Heart left ventricle (tissue), 16 donors: ENCODE data around the gene GDPD4. TPM values are rescaled to one million over a fixed set of nuclear protein-coding genes. Genes with fewer than 3 reads are reported as not detected.

Experiments
- ATAC-seq, 4 donors: fragments of 200-7000 bp; cut with Tn5 transposase; one replicate each; pipeline ENCODE4 v1.9.1; 2020 to 2022; ENCODE audit warnings: moderate library complexity in 4 of 4, mild to moderate bottlenecking in 3 of 4, moderate number of reproducible peaks in 1 of 4
- DNase-seq, 5 donors: peaks; one replicate each; pipeline ENCODE4 v3.0.0-alpha.2; 2020
- H3K27ac ChIP-seq, 12 donors: fragments of 200-600 bp; sonication (generic) in 4 of 12; one replicate each; pipeline versions ENCODE4 v1.5.0 to v1.8.0; 2016 to 2022; ENCODE audit warnings: mild to moderate bottlenecking in 2 of 12
- H3K27me3 ChIP-seq, 9 donors: fragments of 200-600 bp; sonication (generic) in 2 of 9; one replicate each; pipeline versions ENCODE4 v1.5.1 to v1.8.0; 2016 to 2022; ENCODE audit warnings: mild to moderate bottlenecking in 3 of 9
- H3K36me3 ChIP-seq, 9 donors: fragments of 200-600 bp; sonication (generic) in 2 of 9; one replicate each; pipeline versions ENCODE4 v1.5.0 to v1.8.0; 2018 to 2022; ENCODE audit warnings: mild to moderate bottlenecking in 2 of 9
- H3K4me1 ChIP-seq, 12 donors: fragments of 200-600 bp; sonication (generic) in 4 of 12; one replicate each; pipeline versions ENCODE4 v1.5.0 to v1.8.0; 2016 to 2022; ENCODE audit warnings: mild to moderate bottlenecking in 3 of 12
- H3K4me3 ChIP-seq, 12 donors: fragments of 200-600 bp; sonication (generic) in 4 of 12; one replicate each; pipeline versions ENCODE4 v1.5.0 to v1.8.0; 2017 to 2022; ENCODE audit warnings: mild to moderate bottlenecking in 9 of 12, moderate library complexity in 4 of 12
- H3K9me3 ChIP-seq, 12 donors: fragments of 200-600 bp; sonication (generic) in 4 of 12; one replicate each; pipeline versions ENCODE4 v1.5.0 to v1.8.0; 2016 to 2022; ENCODE audit warnings: mild to moderate bottlenecking in 1 of 12
- POLR2A ChIP-seq, 2 donors: fragments of 450-650 bp; IDR thresholded peaks; one replicate each; pipeline ENCODE4 v1.6.1; 2017; ENCODE audit warnings: antibody characterized with exemption in 2 of 2, mild to moderate bottlenecking in 2 of 2, moderate library complexity in 2 of 2
- WGBS, 4 donors: extraction: QIAGEN DNeasy Blood & Tissue Kit in 2 of 4; methylation state at CpG; one replicate each; pipeline versions ENCODE4 v1.1.5 to v1.1.7; 2013 to 2018; 5-methylcytosine and 5-hydroxymethylcytosine counted together
- intact Hi-C, 10 donors: fragments of 100-400 bp; cut with DNase I; formaldehyde crosslinking; loops; one replicate each; pipeline versions ENCODE4 v1.11.1 to v1.14.2; 2022
- polyA plus RNA-seq, 2 donors: library from polyadenylated mRNA; stranded (reverse); fragments of 200-250 nt; gene quantifications; one replicate each; pipeline ENCODE4 v1.2.3, GENCODE V29; 2013
- total RNA-seq, 9 donors: library from RNA; depleted of rRNA in 2 of 9; stranded (reverse); fragments of >200 nt in 2 of 9; fragmentation: NEBNext Ultra II Directional in 3 of 9; extraction: Animal tissue kit (Norgen Biotek cat#: 25700) in 3 of 9; gene quantifications; one replicate each; pipeline versions ENCODE4 v1.1.0 to v1.2.4, GENCODE V29; 2016 to 2023
- TF ChIP-seq, protein P1 (sequence below), 12 donors: fragments of 200-600 bp; sonication (generic) in 4 of 12; IDR thresholded peaks; one replicate each; pipeline versions ENCODE4 v1.5.0 to v1.8.0; 2018 to 2022; ENCODE audit warnings: antibody characterized with exemption in 12 of 12, mild to moderate bottlenecking in 5 of 12
- donor health status: ischemic (EF 13 %, LVEDD 7.1; RV severe dilation, severe dysfunction).
- donor health status: healthy with polysubstance abuse.
- donor health status: DM: no; HTN: yes; CAD: no.
- donor health status: DM: no; HTN: no; CAD: no.
- donor health status: ischemic (EF 25% LVEDD 6.9; RV normal size, moderate dysfunction).
- donor health status: ischemic (EF 25% LVEDD 5.7; RV mildly dilated, moderate dysfunction).
- donor health status: healthy.
- donor health status: DM: yes; HTN: yes; CAD: no.
- donor health status: ischemic (EF 35%, LVEDD 5.7; RV mildly dilated, moderate dysfunction).
- donor health status: nonischemic (EF 11% LVEDD 7.7; RV severe dilation, severe dysfunction).
- donor health status: DM: yes; HTN: yes; CAD: no.
- donor health status: PGD.
- donor health status: ischemic (EF 29% LVEDD 5.4; RV normal size, mild dysfunction).
- donor health status: nonischemic (EF 23%, LVEDD 6.1; RV moderate dilation, normal function).

The GDPD4 gene
- total and polyA plus RNA-seq, 11 donors, result 0.19 TPM; not detected in 10

GRCh38 chr11:77309401-77310085 is 8.1 kb upstream of the GDPD4 start:
- 66 to 77% (median 72%) methylated on average over 5 of the region's 5 CpGs for WGBS, 4 donors
- H3K4me1 ChIP-seq, result no peaks in the 10 kb centered on the region
- no peak overlapping the region for H3K27ac ChIP-seq
- intact Hi-C loops, result no loop called here
- H3K27me3 ChIP-seq, result no peaks in the 10 kb centered on the region
- H3K9me3 ChIP-seq, result no peaks in the 10 kb centered on the region
- ATAC-seq (no peak), DNase-seq (no peak)
- no peaks in the 10 kb centered on the region for H3K36me3 ChIP-seq
- H3K4me3 ChIP-seq, result no peak overlapping the region
- TF ChIP-seq POLR2A (IDR thresholded peaks at IDR 0.05), result no peak
- TF ChIP-seq, protein P1, sequence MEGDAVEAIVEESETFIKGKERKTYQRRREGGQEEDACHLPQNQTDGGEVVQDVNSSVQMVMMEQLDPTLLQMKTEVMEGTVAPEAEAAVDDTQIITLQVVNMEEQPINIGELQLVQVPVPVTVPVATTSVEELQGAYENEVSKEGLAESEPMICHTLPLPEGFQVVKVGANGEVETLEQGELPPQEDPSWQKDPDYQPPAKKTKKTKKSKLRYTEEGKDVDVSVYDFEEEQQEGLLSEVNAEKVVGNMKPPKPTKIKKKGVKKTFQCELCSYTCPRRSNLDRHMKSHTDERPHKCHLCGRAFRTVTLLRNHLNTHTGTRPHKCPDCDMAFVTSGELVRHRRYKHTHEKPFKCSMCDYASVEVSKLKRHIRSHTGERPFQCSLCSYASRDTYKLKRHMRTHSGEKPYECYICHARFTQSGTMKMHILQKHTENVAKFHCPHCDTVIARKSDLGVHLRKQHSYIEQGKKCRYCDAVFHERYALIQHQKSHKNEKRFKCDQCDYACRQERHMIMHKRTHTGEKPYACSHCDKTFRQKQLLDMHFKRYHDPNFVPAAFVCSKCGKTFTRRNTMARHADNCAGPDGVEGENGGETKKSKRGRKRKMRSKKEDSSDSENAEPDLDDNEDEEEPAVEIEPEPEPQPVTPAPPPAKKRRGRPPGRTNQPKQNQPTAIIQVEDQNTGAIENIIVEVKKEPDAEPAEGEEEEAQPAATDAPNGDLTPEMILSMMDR (IDR thresholded peaks at IDR 0.05), result no peak

DNA sequence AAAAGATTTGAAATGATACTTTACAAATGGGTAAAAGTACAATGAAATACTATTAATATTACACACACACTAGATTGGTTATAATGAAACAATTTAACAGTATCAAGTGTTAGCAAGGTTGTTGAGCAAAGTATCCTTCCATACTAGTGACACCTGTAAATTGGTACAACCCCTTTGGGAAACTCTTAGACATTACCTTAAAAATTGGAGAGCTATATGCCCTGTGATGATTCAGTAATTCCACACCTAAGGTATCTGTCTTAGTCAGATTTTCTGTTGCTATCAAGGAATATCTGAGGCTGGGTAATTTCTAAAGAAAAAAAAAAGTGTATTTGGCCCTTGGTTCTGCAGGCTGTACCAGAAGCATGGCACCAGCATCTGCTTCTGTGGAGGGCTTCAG is 7.4 kb upstream of the GDPD4 start:
- Histone ChIP-seq H3K4me1 (no peaks in the 10 kb centered on the region), H3K4me3 (no peak overlapping the region), H3K27ac (no peak overlapping the region), H3K9me3 (no peaks in the 10 kb centered on the region), H3K27me3 (no peaks in the 10 kb centered on the region), H3K36me3 (no peaks in the 10 kb centered on the region)
- no peak for TF ChIP-seq POLR2A (IDR thresholded peaks at IDR 0.05)
- TF ChIP-seq, protein P1 (IDR thresholded peaks at IDR 0.05), result no peak
- ATAC-seq (no peak), DNase-seq (no peak)
- intact Hi-C loops, result no loop called here

DNA sequence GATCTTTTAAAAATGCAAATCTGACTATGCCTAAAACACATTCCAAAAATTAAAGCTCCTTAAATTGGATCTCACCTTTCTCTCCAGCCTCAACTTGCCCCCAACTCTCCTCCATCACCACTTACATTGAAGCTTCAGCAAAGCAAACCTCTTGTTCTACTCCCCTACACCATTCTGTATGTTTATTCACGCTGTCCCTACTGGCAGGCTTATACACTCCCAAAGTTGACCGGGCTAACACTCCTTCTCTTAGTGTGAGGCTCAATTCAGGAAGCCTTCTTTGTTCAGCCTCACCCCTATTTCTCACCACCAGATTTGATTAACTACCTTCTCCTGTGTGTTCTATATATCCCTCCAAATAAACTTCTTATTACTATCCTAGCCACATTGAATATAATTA is 1.8 kb upstream of the GDPD4 start:
- WGBS, 4 donors, result 82 to 85% (median 83%) methylated on average over 2 of the region's 2 CpGs
- no peak overlapping the region for H3K27ac ChIP-seq
- no peaks in the 10 kb centered on the region for H3K27me3 ChIP-seq
- H3K4me3 ChIP-seq, result no peak overlapping the region
- H3K4me1 ChIP-seq, result no peaks in the 10 kb centered on the region
- intact Hi-C loops, result no loop called here
- ATAC-seq, result no peak
- no peak for DNase-seq
- no peaks in the 10 kb centered on the region for H3K36me3 ChIP-seq
- TF ChIP-seq POLR2A (IDR thresholded peaks at IDR 0.05), result no peak
- TF ChIP-seq, protein P1 (IDR thresholded peaks at IDR 0.05), result no peak
- H3K9me3 ChIP-seq, result no peaks in the 10 kb centered on the region

DNA sequence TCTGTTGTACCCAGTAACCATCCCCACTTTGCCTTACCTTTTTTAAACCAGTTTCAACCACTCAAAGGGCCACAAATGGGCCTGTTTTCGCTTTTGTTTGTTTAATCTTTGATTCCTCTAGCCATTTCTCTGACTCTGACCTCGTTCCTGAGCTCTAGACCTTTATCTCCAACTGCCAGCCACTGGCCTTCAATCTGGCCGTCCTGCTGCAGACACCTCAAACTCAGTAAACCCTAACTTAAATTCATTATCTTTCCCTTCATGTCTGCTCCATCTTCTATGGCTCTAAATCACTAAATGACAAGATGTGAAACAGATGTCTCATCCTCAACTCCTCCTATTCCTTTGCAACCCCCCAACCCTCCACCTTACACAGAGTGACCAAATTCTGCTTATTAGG is 1.3 kb upstream of the GDPD4 start:
- intact Hi-C loops, result no loop called here
- H3K4me1 ChIP-seq, result no peaks in the 10 kb centered on the region
- no peaks in the 10 kb centered on the region for H3K27me3 ChIP-seq
- no peak for ATAC-seq
- no peak for DNase-seq
- no peak overlapping the region for H3K27ac ChIP-seq
- H3K4me3 ChIP-seq, result no peak overlapping the region
- WGBS, 4 donors, result 66 to 71% (median 69%) methylated on average over 3 of the region's 3 CpGs
- no peak for TF ChIP-seq POLR2A (IDR thresholded peaks at IDR 0.05)
- TF ChIP-seq, protein P1 (IDR thresholded peaks at IDR 0.05), result no peak
- H3K36me3 ChIP-seq, result no peaks in the 10 kb centered on the region
- no peaks in the 10 kb centered on the region for H3K9me3 ChIP-seq
